Cardiac septum (tissue), 1 donor: ENCODE results near the gene NFIA. TPM values are rescaled to one million over a fixed set of nuclear protein-coding genes. Genes with fewer than 3 reads are reported as not detected.

Experiments
- DNase-seq: peaks from one replicate; pipeline ENCODE4 v3.0.0-alpha.2; 2020; ENCODE audit warnings: low spot score
- intact Hi-C: fragments of 100-400 bp; cut with DNase I; formaldehyde crosslinking; loops from one replicate; pipeline ENCODE4 v1.14.0; 2022
- total RNA-seq: library from RNA; stranded (reverse); fragmentation: NEBNext Ultra II Directional; extraction: Animal tissue kit (Norgen Biotek cat#: 25700); gene quantifications from one replicate; pipeline ENCODE4 v1.2.1, GENCODE V29; 2021
- donor health status: DM: no; HTN: no; CAD: no.

The NFIA gene
- total RNA-seq, 1 donor from 2014 or later: 78.6 TPM

- intact Hi-C loops: no loop called here
- DNase-seq: no peak
Observed at GRCh38 chr1:61322008-61322744, 239.8 kb downstream of the NFIA start.

- intact Hi-C loops: no loop called here
Observed at GRCh38 chr1:61322769-61323168, 240.4 kb downstream of the NFIA start.

GRCh38 chr1:61323681-61324328 is 241.4 kb downstream of the NFIA start:
- no peak for DNase-seq
- intact Hi-C loops: no loop called here

More at GRCh38 chr1:61322769-61323168, 240.4 kb downstream of the NFIA start:
- no peak for DNase-seq

- intact Hi-C loops: no loop called here
- DNase-seq: no peak
Observed at GRCh38 chr1:61326713-61327112, 244.4 kb downstream of the NFIA start.

DNA sequence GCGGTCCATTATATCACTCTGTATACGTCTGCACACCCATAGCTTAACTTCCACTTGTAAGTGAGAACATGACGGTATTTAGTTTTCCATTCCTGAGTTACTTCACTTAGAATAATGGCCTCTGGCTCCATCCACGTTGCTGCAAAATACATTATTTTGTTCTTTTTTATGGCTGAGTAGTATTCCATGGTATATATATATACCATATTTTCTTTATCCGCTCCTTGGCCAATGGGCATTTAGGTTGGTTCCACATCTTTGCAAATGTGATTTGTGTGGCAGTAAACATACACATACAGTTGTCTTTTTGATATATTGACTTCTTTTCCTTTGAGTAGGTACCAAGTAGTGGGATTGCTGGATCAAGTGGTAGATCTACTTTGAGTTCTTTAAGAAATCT is 245.1 kb downstream of the NFIA start:
- intact Hi-C loops: no loop called here
- DNase-seq: no peak

GRCh38 chr1:61329556-61329955 is 247.2 kb downstream of the NFIA start:
- intact Hi-C loops: no loop called here
- no peak for DNase-seq

DNA sequence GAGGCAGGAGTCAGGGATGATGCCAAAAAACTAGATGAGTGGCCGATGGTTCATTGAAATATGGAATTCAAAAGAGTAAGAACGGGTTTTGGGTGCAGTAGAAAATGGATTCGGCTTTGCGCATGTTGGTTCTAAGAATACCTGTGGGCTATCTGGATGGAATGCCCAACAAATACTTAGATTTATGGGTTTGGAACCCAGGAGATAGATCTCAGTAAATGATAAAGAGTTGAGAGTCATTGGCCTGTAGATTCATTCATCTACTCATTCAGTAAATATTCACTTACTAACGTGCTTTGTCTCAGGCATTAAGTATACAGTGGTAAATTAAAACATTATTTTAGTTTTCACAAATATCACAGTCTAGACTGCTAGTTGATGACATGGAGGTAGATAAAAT is 247.7 kb downstream of the NFIA start:
- intact Hi-C loops: no loop called here
- no peak for DNase-seq

DNA sequence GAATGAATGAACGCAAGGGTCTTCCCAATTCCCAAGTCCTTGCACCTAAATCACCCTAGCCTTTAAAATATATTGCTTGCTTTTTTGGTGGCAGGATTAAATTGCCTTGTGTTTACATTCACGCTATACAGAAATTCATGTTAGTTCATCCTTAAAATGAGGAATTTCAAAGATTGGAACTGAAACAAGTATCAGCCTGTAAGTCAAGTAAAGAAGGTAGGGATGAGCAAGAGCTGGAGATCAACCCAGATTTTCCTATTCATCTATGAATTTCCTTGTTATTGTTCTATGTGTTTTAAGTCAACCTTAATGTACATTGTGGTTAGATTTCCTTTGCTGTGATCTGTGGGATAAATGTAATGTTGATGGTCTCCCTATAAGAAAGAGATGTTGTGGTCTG is 248.2 kb downstream of the NFIA start:
- intact Hi-C loops: no loop called here
- no peak for DNase-seq

DNA sequence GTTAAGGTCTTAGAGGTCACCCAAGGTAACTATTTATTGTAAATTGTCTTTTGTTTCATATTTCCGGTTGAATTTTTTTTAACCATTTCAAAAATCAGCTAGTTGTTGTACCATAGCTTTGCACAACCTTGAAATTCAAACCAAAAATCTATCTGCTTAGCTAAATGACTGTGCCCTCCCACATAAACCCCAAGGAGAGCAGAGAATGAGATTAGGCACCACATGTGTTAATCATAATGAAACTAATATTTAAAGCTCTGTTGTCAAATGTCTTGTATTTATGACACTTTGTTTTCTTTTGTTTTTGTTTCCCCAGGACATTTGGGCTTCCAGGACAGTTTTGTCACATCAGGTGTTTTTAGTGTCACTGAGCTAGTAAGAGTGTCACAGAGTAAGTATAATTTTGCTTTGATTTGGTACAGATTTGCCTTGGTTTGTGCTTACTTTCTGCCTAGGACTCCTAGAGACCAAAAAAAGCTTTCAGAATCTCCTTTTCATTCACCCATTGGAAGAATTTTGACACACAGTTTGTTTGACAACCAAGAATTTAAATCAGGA is 249.9 kb downstream of the NFIA start:
- DNase-seq: no peak
- intact Hi-C loops: no loop called here

GRCh38 chr1:61332796-61333195 is 250.4 kb downstream of the NFIA start:
- DNase-seq: no peak
- intact Hi-C loops: no loop called here

DNA sequence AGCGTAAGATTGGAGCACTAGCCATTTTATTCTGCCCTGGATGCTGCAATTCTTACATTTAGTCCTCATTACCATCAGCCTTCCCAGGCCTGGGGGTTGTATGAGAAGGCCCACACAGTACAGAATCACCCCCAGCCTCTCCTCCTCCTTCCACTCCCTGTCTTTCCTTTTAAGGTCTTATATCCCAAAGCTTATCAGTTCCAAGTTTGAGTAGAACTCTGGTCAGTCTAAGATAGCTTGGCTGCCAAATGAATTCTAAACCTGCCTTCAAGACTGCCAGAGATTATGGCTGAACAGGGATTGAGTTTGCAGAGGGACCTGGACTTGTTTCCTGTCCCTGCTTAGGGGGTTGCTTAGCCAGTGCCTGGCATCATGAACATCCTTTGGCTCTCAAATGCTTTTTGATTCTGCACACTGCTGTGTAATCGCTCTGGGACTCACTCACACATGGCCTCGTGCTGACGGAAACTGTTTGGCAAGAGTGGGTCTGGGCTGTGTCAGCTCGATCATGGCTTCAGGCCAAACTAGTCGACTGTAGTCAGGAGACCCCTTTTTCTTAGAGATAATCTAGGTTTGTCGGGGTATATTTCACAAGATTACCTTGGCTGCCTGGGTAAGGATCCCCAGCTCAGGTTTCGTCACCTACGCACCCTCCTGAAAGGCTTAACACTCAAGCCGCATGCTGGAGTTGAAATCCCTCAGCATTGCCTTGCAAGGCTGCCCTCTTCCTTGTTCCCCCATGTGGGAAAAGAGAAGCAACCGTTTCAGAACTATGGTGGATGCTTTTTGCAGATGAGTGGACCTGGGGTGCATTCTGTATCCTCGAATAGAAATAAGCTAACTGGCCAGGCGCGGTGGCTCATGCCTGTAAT is 252.6 kb downstream of the NFIA start:
- intact Hi-C loops: loop anchor here (5.0 kb wide), 3 partner anchors 78 to 153 kb away; no protein-coding TSS in a partner anchor
- no peak for DNase-seq

DNA sequence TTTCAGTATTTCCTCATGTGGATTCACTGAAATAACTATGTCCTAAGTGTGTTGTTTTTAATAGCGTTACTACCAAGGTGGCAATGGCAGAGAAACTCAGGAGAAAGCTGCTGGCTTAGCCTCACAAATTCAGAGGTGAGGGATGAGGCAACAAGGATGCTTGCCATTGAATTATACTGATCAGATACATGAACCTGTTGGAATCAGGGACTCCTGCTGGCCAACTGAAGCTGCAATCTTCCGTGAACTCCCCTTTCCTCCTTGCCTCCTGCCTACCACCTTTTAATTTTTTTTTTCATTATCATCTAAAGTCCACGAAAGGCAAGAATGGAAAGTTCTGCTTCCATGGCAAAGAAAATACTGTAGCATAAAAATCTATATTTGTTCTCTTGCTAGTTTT is 254.7 kb downstream of the NFIA start:
- no peak for DNase-seq
- intact Hi-C loops: loop anchor here (5.0 kb wide), 3 partner anchors 80 to 155 kb away; no protein-coding TSS in a partner anchor

DNA sequence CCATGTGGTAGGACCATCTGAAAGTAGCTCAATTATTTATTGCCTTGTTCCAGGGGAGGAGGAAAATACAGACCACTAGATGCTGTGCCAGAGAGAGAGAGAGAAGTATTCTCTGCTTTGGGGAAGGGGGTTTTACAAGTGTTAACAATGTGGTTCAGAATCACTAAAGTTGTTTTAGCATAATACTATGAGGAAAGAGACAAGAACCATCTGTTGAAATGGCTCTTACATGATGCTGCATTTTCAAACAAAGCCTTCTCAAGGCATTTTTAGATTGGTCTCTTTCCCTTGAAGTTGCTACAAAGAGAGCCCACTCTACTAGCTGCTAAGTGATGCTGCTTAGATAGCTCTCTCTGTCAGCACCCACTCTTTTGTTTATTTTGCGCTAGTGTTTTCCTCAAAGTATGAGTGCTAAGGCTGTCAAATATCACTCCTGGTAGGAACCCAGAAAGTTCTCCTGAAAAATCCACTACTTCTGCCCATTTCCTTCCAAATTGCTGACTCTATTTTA is 255.1 kb downstream of the NFIA start:
- no peak for DNase-seq
- intact Hi-C loops: loop anchor here (5.0 kb wide), 3 partner anchors 80 to 155 kb away; no protein-coding TSS in a partner anchor

- intact Hi-C loops: loop anchor here (1.0 to 5.0 kb wide), 5 partner anchors 81 to 288 kb away; no protein-coding TSS in a partner anchor
- peak; percentile 80 for DNase-seq
Observed at GRCh38 chr1:61337981-61338848, 255.9 kb downstream of the NFIA start.

GRCh38 chr1:61338899-61339298 is 256.5 kb downstream of the NFIA start:
- DNase-seq: no peak
- intact Hi-C loops: loop anchor here (1.0 to 5.0 kb wide), 5 partner anchors 82 to 289 kb away; no protein-coding TSS in a partner anchor

GRCh38 chr1:61341426-61341825 is 259.1 kb downstream of the NFIA start:
- no peak for DNase-seq
- intact Hi-C loops: loop anchor here (10.0 kb wide), 2 partner anchors 367 to 503 kb away; no protein-coding TSS in a partner anchor

- intact Hi-C loops: loop anchor here (10.0 kb wide), 2 partner anchors 369 to 501 kb away; no protein-coding TSS in a partner anchor
- DNase-seq: no peak
Observed at GRCh38 chr1:61343734-61344420, 261.5 kb downstream of the NFIA start.

- DNase-seq: no peak
- intact Hi-C loops: loop anchor here (10.0 kb wide), 2 partner anchors 370 to 500 kb away; no protein-coding TSS in a partner anchor
Observed at GRCh38 chr1:61344696-61345095, 262.3 kb downstream of the NFIA start.
